Keratinocyte (primary cell): ENCODE measurements around the gene MMP28. TPM values are rescaled to one million over a fixed set of nuclear protein-coding genes. Genes with fewer than 3 reads are reported as not detected.
"Not testable (repeated sequence)": the region's sequence is repeated elsewhere in the genome, so short reads cannot be mapped to it uniquely, and the experiment has no call there.

Experiments used
- DNase-seq: peaks from one replicate; pipeline ENCODE4 v3.0.0-alpha.2; 2011; ENCODE audit warnings: low read depth, missing footprints, low spot score
- FAIRE-seq: peaks from 2 replicates; lab custom pipeline; 2011; peaks lifted over from hg19 to GRCh38; lab: Jason Lieb, UNC
- H2AFZ ChIP-seq: 2 replicates; pipeline ENCODE4 v1.6.0; 2012; ENCODE audit warnings: low read length, control low read depth, inconsistent platforms; ENCODE audit not compliant: control insufficient read depth
- H3K27ac ChIP-seq: 2 replicates; pipeline ENCODE4 v1.5.1; 2011; ENCODE audit warnings: low read length; ENCODE audit not compliant: control insufficient read depth, insufficient read depth
- H3K27me3 ChIP-seq: 3 replicates; pipeline ENCODE4 v1.6.0; 2011; ENCODE audit warnings: low read length; ENCODE audit not compliant: control insufficient read depth, insufficient read depth; ENCODE audit errors: extremely low read depth
- H3K36me3 ChIP-seq, 2 experiments: 2 replicates in 1 of 2; 3 replicates in 1 of 2; pipeline ENCODE4 v1.5.1; 2011; ENCODE audit warnings: low read length in 2 of 2, mild to moderate bottlenecking in 1 of 2; ENCODE audit not compliant: control insufficient read depth in 2 of 2, insufficient read depth in 2 of 2; ENCODE audit errors: extremely low read depth in 1 of 2
- H3K4me1 ChIP-seq: 3 replicates; pipeline ENCODE4 v1.5.1; 2011; ENCODE audit warnings: low read length; ENCODE audit not compliant: control insufficient read depth, insufficient read depth; ENCODE audit errors: extremely low read depth
- H3K4me2 ChIP-seq: 3 replicates; pipeline ENCODE4 v1.6.0; 2011; ENCODE audit warnings: low read depth, low read length; ENCODE audit not compliant: control insufficient read depth, insufficient read depth; ENCODE audit errors: extremely low read depth
- H3K4me3 ChIP-seq, 3 experiments: fragments of 200-600 bp in 1 of 3; sonication (generic) in 1 of 3; 2 replicates in 2 of 3; 3 replicates in 1 of 3; pipeline ENCODE4 v1.5.1; 2011 to 2016; ENCODE audit warnings: low read length in 3 of 3, mild to moderate bottlenecking in 3 of 3, control low read depth in 2 of 3, inconsistent platforms in 1 of 3, low read depth in 1 of 3, mixed read lengths in 1 of 3, mixed run types in 1 of 3, moderate library complexity in 1 of 3; ENCODE audit not compliant: control insufficient read depth in 2 of 3, insufficient read depth in 2 of 3; ENCODE audit errors: extremely low read depth in 1 of 3
- H3K79me2 ChIP-seq: 2 replicates; pipeline ENCODE4 v1.6.0; 2012; ENCODE audit warnings: low read length; ENCODE audit not compliant: control insufficient read depth, insufficient read depth
- H3K9ac ChIP-seq: 3 replicates; pipeline ENCODE4 v1.6.0; 2011; ENCODE audit warnings: low read length; ENCODE audit not compliant: control insufficient read depth, insufficient read depth; ENCODE audit errors: extremely low read depth
- H3K9me1 ChIP-seq: 3 replicates; pipeline ENCODE4 v1.6.0; 2011; ENCODE audit warnings: low read length; ENCODE audit not compliant: control insufficient read depth, insufficient read depth; ENCODE audit errors: extremely low read depth
- H3K9me3 ChIP-seq: 2 replicates; pipeline ENCODE4 v1.5.1; 2012; ENCODE audit warnings: low read depth, low read length; ENCODE audit not compliant: control insufficient read depth
- H4K20me1 ChIP-seq: 3 replicates; pipeline ENCODE4 v1.6.0; 2011; ENCODE audit warnings: low read length; ENCODE audit not compliant: control insufficient read depth, insufficient read depth; ENCODE audit errors: extremely low read depth
- EZH2 ChIP-seq: IDR thresholded peaks from one replicate; pipeline ENCODE4 v1.6.1; 2012; ENCODE audit warnings: inconsistent platforms, mild to moderate bottlenecking, low read length, moderate library complexity
- dilution Hi-C: fragments of 300-500 bp; cut with MboI; formaldehyde crosslinking; loops from one replicate; pipeline ENCODE4 v1.7.0; 2020; ENCODE audit warnings: low sequenced_read_pairs; ENCODE audit not compliant: extremely low pct_ligation_motif_present
- polyA plus RNA-seq, 5 experiments: library from polyadenylated mRNA; depleted of rRNA in 3 of 5; stranded (reverse) in 3 of 5; stranded (forward) in 1 of 5; unstranded in 1 of 5; fragments of >200 nt; gene quantifications; 1 replicate in 1 of 5; 2 replicates in 3 of 5; 3 replicates in 1 of 5; pipeline versions ENCODE4 v1.2.1 to v1.2.3, GENCODE V29; 2011 to 2012; ENCODE audit warnings: missing spikeins in 2 of 5, low read depth in 1 of 5, low replicate concordance in 1 of 5
- TF ChIP-seq, protein P1 (sequence below), 3 experiments: IDR thresholded peaks in 1 of 3; conservative IDR thresholded peaks in 1 of 3; optimal IDR thresholded peaks in 1 of 3; 2 replicates in 2 of 3; 3 replicates in 1 of 3; pipeline versions ENCODE3 to v1.5.1; 2011; ENCODE audit warnings: low read length in 3 of 3, mild to moderate bottlenecking in 3 of 3, moderate library complexity in 2 of 3, control low read depth in 1 of 3, inconsistent platforms in 1 of 3; ENCODE audit not compliant: insufficient read depth in 2 of 3; ENCODE audit errors: extremely low read depth in 1 of 3

MMP28 gene
- polyA plus RNA-seq, 1 donor (not counting 4 experiments of a cell fraction or from before 2014, with no cell fraction given) = 21.3 TPM

DNA sequence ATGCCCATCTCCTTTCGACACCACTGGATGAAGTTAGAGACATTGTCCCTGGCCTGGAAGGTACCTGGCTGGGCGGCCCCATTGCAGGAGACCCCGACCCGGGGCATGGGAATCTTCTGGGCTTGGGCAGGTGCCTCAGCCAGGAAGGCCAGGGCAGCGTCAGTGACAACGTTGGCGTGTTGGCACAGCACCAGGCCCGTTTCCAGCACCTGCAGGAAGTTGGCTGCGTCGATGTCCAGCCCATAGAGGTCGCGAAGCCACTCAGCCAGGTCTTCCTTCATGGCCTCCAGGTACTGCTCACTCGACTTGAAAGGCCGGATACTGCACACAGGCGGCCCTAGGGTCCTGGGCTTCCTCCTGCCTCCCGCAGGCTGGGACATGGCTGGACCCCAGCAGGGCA, 43.0 kb downstream of the MMP28 start:
- no peaks in the 10 kb centered on the region for H3K27me3 ChIP-seq
- H3K4me2 ChIP-seq = no peak overlapping the region
- no peak overlapping the region for H2AFZ ChIP-seq
- no peaks in the 10 kb centered on the region for H3K79me2 ChIP-seq
- peaks cover 3% of the 10 kb centered on the region for H3K9me1 ChIP-seq
- TF ChIP-seq, protein P1, sequence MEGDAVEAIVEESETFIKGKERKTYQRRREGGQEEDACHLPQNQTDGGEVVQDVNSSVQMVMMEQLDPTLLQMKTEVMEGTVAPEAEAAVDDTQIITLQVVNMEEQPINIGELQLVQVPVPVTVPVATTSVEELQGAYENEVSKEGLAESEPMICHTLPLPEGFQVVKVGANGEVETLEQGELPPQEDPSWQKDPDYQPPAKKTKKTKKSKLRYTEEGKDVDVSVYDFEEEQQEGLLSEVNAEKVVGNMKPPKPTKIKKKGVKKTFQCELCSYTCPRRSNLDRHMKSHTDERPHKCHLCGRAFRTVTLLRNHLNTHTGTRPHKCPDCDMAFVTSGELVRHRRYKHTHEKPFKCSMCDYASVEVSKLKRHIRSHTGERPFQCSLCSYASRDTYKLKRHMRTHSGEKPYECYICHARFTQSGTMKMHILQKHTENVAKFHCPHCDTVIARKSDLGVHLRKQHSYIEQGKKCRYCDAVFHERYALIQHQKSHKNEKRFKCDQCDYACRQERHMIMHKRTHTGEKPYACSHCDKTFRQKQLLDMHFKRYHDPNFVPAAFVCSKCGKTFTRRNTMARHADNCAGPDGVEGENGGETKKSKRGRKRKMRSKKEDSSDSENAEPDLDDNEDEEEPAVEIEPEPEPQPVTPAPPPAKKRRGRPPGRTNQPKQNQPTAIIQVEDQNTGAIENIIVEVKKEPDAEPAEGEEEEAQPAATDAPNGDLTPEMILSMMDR (optimal IDR thresholded peaks at IDR 0.05 in 1 of 3, IDR thresholded peaks at IDR 0.05 in 1 of 3, conservative IDR thresholded peaks at IDR 0.05 in 1 of 3; ENCODE audit: extremely low read depth in 1 of 3, insufficient read depth in 2 of 3, low read length in 3 of 3) = no peak
- no peak for TF ChIP-seq EZH2
- H3K4me1 ChIP-seq = peaks cover 28% of the 10 kb centered on the region
- no peak overlapping the region for H3K4me3 ChIP-seq
- dilution Hi-C loops = no loop called here
- FAIRE-seq (no peak), DNase-seq (no peak)
- no peaks in the 10 kb centered on the region for H4K20me1 ChIP-seq
- H3K27ac ChIP-seq = no peak overlapping the region
- H3K9me3 ChIP-seq = no peaks in the 10 kb centered on the region
- no peak overlapping the region for H3K9ac ChIP-seq
- H3K36me3 ChIP-seq = no peaks in the 10 kb centered on the region

DNA sequence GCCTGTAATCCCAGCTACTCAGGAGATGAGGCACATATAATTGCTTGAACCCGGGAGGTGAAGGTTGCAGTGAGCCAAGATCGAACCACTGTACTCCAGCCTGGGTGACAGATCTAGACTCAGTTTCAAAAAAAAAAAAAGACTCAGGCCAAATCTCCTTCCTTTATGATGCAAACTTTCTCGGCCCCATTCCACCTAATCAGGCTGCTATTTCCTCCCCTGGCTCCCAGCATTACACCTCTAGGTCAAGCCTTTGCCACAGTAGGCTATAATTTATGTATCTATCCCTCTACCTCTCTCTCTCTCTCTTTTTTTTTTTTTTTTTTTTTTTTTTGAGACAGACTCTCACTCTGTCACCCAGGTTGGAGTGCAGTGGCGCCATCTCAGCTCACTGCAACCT, 43.9 kb downstream of the MMP28 start:
- H3K36me3 ChIP-seq, H3K79me2 ChIP-seq, DNase-seq, H3K9ac ChIP-seq, FAIRE-seq, H3K27ac ChIP-seq, H3K4me3 ChIP-seq, dilution Hi-C loops, H3K27me3 ChIP-seq, H3K4me2 ChIP-seq, H3K9me3 ChIP-seq, H2AFZ ChIP-seq, H4K20me1 ChIP-seq, H3K9me1 ChIP-seq: not testable (repeated sequence)
- H3K4me1 ChIP-seq = peaks cover 28% of the 10 kb centered on the region
